Cerebellar nuclear complex (tissue), 1 donor: Measurements from ENCODE around the gene PPIA.
"Not testable (repeated sequence)": the region's sequence is repeated elsewhere in the genome, so short reads cannot be mapped to it uniquely, and the experiment has no call there.

Experiments
- DNase-seq, 2 experiments: peaks; one replicate each; lab custom pipeline; 2025; lab: John Stamatoyannopoulos, UW

PPIA gene

GRCh38 chr7:44787762-44788161 is 8.7 kb upstream of the PPIA start:
- no peak for DNase-seq

DNA sequence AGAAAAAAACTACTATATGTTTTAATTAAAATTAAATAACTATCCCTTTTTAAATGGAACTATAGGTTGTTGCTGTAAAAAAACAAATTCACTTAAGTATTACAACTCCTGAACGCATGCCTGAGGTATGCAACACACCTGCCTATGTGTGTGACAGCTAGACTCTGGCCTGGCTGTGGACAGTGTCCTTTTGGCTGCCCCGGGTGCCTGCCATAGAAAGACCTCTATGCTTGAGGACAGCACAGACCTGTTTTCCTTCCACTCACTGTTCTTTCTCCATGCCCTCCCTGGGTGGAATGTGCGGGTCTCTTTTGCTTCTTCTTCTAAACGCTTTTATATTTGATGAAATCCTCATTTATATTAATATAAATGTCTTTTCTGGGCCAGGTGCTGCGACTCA is 6.5 kb upstream of the PPIA start:
- no peak for DNase-seq

- DNase-seq: no peak
These were observed 4.9 kb upstream of the PPIA start for GRCh38 chr7:44791278-44792219.

DNA sequence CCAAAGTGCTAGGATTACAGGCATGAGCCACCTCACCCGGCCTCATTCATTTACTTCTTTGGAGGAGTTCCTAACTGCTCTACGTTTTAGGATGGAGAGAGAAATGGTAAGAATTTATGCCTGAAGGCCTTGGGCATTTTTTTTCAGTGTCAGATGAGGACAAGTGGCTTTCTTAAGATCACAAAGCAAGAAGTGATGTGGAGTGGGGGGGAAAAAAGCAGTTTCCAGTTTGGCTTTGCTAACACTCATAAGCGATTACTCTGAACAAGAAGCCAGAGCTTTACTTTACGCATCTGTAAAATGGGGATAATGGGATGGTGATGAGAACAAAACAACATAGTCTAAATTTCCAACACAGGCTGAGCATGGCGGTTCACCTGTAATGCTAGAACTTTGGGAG is 2.6 kb upstream of the PPIA start:
- no peak for DNase-seq

GRCh38 chr7:44794331-44794730 is 2.1 kb upstream of the PPIA start:
- no peak for DNase-seq

DNA sequence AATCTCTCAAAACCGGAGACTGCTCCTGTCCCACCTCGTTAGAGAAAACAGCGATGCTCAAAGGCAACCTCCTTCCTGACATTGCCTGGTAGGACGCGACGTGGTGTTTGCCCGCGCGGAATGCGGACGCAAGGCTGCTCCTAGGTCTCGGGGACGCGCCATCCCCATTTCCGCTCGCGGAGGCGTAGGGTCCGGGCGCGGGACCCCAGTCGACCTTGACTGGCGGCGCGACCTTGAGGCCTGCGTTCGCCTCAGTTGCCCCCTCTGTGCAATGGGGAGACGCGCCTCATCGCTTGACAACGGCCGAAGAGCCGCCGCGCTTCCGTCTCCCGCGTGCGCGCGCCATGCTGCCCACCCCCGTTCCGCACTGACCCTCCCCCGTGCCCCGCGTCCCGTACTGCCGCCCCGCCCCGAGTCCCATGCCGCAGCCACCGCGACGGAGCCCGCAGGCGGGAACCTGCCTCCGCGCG is 412 bp upstream of the PPIA start:
- no peak for DNase-seq

GRCh38 chr7:44797329-44798258 is 1.1 kb downstream of the PPIA start:
- DNase-seq: peak; percentile 52 to 76

GRCh38 chr7:44798649-44799305 is 2.3 kb downstream of the PPIA start:
- no peak for DNase-seq

DNA sequence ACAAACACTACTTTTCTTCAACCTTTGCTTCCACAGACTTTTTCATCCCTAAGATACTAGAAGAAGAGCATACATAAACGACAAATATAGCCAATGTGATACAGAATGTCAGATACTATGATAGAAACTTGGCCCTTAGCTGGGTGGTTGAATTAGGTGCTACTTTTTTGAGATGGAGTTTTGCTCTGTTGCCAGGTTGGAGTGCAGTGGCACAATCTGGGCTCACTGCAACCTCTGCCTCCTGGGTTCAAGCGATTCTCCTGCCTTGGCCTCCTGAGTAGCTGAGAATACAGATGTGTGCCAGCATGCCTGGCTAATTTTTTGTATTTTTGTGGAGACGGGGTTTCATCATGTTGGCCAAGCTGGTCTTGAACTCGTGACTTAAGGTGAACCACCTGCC is 3.5 kb downstream of the PPIA start:
- DNase-seq: no peak

DNA sequence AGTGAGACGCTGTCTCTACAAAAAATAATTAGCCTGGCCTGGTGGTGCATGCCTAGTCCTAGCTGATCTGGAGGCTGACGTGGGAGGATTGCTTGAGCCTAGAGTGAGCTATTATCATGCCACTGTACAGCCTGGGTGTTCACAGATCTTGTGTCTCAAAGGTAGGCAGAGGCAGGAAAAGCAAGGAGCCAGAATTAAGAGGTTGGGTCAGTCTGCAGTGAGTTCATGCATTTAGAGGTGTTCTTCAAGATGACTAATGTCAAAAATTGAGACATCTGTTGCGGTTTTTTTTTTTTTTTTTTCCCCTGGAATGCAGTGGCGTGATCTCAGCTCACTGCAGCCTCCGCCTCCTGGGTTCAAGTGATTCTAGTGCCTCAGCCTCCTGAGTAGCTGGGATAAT is 5.4 kb downstream of the PPIA start:
- DNase-seq: no peak

GRCh38 chr7:44802418-44803025 is 6.0 kb downstream of the PPIA start:
- DNase-seq: no peak

DNA sequence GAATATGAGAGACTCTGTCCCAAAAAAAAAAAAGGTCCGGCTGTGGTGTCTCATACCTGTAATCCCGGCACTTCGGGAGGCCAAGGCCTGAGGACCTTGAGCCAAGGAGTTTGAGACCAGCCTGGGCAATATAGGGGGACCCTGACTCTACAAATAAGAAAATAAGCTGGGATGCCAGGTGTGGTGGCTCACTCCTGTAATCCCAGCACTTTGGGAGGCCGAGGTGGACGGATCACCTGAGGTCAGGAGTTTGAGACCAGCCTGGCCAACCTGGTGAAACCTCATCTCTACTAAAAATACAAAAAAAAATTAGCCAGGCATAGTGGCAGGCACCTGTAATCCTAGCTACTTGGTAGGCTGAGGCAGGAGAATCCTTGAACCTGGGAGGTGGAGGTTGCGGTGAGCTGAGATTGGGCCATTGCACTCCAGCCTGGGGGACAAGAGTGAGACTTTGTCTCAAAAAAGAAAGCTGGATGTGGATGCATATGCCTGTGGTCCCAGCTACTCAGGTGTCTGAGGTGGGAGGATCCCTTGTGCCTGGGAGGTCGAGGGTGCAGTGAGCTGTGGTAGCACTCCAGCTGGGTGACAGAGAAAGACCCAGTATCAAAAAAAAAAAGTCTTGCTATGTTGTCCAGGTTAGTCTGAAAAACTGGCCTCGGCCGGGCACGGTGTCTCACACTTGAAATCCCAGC is 7.5 kb downstream of the PPIA start:
- not testable (repeated sequence) for DNase-seq

GRCh38 chr7:44805950-44806349 is 9.5 kb downstream of the PPIA start:
- no peak for DNase-seq

GRCh38 chr7:44808914-44809393 is 12.5 kb downstream of the PPIA start:
- DNase-seq: no peak

DNA sequence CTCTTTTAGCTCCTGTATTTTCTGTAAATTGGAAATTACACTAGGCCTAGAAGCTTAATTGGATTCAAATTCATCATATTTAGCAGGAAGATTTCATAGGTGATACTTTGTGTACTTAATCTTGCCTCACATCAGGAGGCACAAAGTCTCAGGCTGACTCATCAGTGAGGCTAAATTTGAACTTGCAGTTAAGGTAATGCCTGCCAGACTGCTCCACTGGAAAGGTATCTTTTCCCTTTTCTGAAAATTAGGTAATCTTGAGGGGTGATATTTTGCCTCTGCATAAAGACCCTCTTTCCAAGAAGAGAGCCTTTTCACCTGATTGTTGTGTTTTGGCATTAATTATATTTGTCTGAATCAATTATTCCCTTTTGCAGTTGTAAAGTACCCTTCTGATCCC is 14.6 kb downstream of the PPIA start:
- DNase-seq: no peak

DNA sequence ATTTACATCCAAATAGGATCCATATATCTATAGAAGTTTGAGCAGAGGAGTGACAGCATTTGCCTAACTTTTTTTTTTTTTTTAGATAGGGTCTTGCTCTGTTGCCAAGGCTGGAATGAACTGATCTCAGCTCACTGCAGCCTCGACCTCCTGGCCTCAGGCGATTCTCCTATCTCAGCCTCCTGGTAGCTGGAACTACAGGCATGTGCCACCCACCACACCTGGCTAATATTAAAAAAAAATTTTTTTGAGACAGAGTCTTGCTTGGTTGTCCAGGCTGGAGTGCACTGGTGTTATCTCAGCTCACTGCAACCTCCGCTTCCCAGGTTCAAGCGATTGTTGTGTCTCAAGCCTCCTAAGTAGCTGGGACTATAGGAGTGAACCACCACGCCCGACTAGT is 15.1 kb downstream of the PPIA start:
- no peak for DNase-seq

GRCh38 chr7:44814919-44815318 is 18.4 kb downstream of the PPIA start:
- no peak for DNase-seq

- no peak for DNase-seq
These were observed 22.8 kb downstream of the PPIA start for GRCh38 chr7:44819292-44819691.

- DNase-seq: no peak
These were observed 26.8 kb downstream of the PPIA start for GRCh38 chr7:44823255-44823781.

DNA sequence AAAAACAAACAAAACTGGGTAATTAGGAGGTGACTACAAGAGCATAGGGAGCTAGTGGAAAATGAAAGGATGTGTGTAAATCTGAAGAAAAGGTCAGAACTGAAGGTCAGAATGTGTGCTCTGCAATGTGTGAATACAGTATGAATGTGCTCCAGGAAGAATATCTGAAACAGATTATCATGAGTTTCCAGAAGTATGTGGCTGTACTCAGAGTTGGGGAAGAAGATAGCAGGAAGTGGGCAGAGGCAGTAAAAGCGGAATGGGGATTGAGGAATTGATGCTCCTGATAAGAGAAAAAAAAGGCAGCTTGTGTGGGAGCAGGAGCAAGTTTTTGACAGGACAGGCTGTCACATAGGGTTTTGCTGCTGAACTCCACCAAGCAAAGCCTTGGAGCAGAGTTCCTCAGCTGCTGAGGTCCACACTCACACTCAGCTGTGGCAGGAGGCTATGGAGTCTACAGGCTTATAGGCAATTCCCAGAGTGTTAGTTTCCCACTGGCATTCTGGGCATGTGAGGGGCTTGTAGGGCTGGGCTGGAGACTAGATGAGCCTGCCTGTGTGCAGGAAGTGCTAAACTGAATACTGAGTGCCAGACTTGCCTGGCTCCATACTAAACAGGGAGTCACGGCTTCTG is 28.5 kb downstream of the PPIA start:
- DNase-seq: no peak
